ENCODE measurements around the gene BUD13. TPM values are rescaled to one million over a fixed set of nuclear protein-coding genes. Genes with fewer than 3 reads are reported as not detected.

Gene BUD13
- total and polyA plus RNA-seq, 10 of the 15 experiments (the other 5 are each of a cell fraction or from before 2014, with no cell fraction given): 10.9 to 36.5 (median 24.7) TPM

GRCh38 chr11:116787436-116787785 is 14.6 kb upstream of the BUD13 start (continued):
- TF ChIP-seq CUX1 (IDR thresholded peaks at IDR 0.05; ENCODE audit: insufficient replicate concordance, low read depth, low read length) (no peak), JUNB (IDR thresholded peaks at IDR 0.05) (no peak), SREBF1 (IDR thresholded peaks at IDR 0.05; ENCODE audit: low read length) (no peak), LARP7 (IDR thresholded peaks at IDR 0.05) (no peak), MYC (IDR thresholded peaks at IDR 0.05; ENCODE audit: insufficient read depth, insufficient read length, insufficient replicate concordance, low read length, severe bottlenecking) (no peak), ZNF384 (IDR thresholded peaks at IDR 0.05; ENCODE audit: borderline replicate concordance, low read depth, low read length) (no peak), KLF5 (IDR thresholded peaks at IDR 0.05; ENCODE audit: partially characterized antibody) (no peak)

GRCh38 chr11:116786966-116787365 is 14.2 kb upstream of the BUD13 start:
- intact Hi-C loops (cut with micrococcal nuclease; ENCODE audit: unreplicated experiment): no loop called here
- ChIA-PET RAD21 (ENCODE audit: unreplicated experiment) (interaction anchor here (1.4 to 3.3 kb wide), 4 partner anchors 14 to 319 kb away, joined by 4 to 20 read pairs (median 10); partner anchors contain the start of gene BUD13), CTCF (interaction anchor here (0.9 to 10.9 kb wide), 6 partner anchors 17 to 394 kb away, joined by 3 to 183 read pairs (median 4); partner anchors contain the start of gene APOA1), POLR2A (interaction anchor here (0.5 to 3.4 kb wide), 9 partner anchors 10 to 541 kb away, joined by 3 to 28 read pairs (median 3); partner anchors contain the start of genes BUD13, CEP164 and SIDT2), SMC1A (ENCODE audit: uncharacterized antibody, unreplicated experiment) (interaction anchor here (0.6 to 7.5 kb wide), 16 partner anchors 10 to 440 kb away, joined by 3 to 46 read pairs (median 4); no protein-coding TSS in a partner anchor)
- Histone ChIP-seq H3K79me2 (ENCODE audit: control insufficient read depth, insufficient read depth, low read length) (peaks cover 20% of the 10 kb centered on the region), H4K20me1 (ENCODE audit: control insufficient read depth, insufficient read depth) (no peaks in the 10 kb centered on the region), H3K27ac (ENCODE audit: control insufficient read depth, insufficient read depth) (peak overlapping the region; percentile 72; the same call in 1 of the 2 replicates), H3K9ac (ENCODE audit: control insufficient read depth, insufficient read depth, low read length) (peak overlapping the region; percentile 92), H3K4me1 (ENCODE audit: control insufficient read depth, insufficient read depth, low read length) (peaks cover 18% of the 10 kb centered on the region), H3K4me2 (ENCODE audit: control insufficient read depth, insufficient read depth) (peak overlapping the region; percentile 94), H3K9me3 (replicated peaks; ENCODE audit: control insufficient read depth, insufficient read depth, low read length) (no peaks in the 10 kb centered on the region), H3K27me3 (replicated peaks in 1 of 2; ENCODE audit: control insufficient read depth in 2 of 2, insufficient read depth in 2 of 2, low read length in 1 of 2) (no peaks in the 10 kb centered on the region), H2AFZ (ENCODE audit: control insufficient read depth, low read depth, low read length) (no peak overlapping the region), H3K4me3 (peak overlapping the region; percentile 96), H3K36me3 (ENCODE audit: control insufficient read depth in 2 of 2, insufficient read depth in 2 of 2, low read length in 1 of 2) (peaks cover 11 to 31% of the 10 kb centered on the region in 2 experiments)
- BruUV-seq (replicated peaks): TSS peak; percentile 70
- no peak for FAIRE-seq
- ATAC-seq: no peak
- 51% methylated on average over 5 of the region's 5 CpGs for WGBS (ENCODE audit: insufficient coverage, insufficient replicate concordance, low lambda C conversion rate, missing lambda C conversion rate)
- no peak for DNase-seq (ENCODE audit: low read depth, low spot score)
- in situ Hi-C loops (cut with MboI): loop anchor here (5.0 kb wide), 1 partner anchor 315 kb away; no protein-coding TSS in a partner anchor
- TF ChIP-seq HDGF (IDR thresholded peaks at IDR 0.05) (no peak), MAX (IDR thresholded peaks at IDR 0.05; ENCODE audit: low read depth, low read length) (no peak), CBFB (IDR thresholded peaks at IDR 0.05; ENCODE audit: low read depth) (no peak), PAX5 (IDR thresholded peaks at IDR 0.05; ENCODE audit: borderline replicate concordance, low read depth, low read length) (no peak), DPF2 (IDR thresholded peaks at IDR 0.05) (no peak), BCL3 (IDR thresholded peaks at IDR 0.05; ENCODE audit: borderline replicate concordance, insufficient read depth, low read depth, low read length, poor library complexity, severe bottlenecking) (no peak), TCF12 (IDR thresholded peaks at IDR 0.05; ENCODE audit: low read depth, low read length) (no peak), PML (IDR thresholded peaks at IDR 0.05; ENCODE audit: low read length) (no peak), RBBP5 (conservative IDR thresholded peaks at IDR 0.05) (no peak)
